SK-N-SH (cell line): ENCODE data around the gene SEPTIN11. TPM values are rescaled to one million over a fixed set of nuclear protein-coding genes. Genes with fewer than 3 reads are reported as not detected.

ENCODE experiments used
- CTCF ChIA-PET: fragments of 300-600, 350-600 bp; formaldehyde crosslinking; extraction: SDS; loops from one replicate; lab custom pipeline; 2021; lab: Yijun Ruan, JAX
- POLR2A ChIA-PET: fragments of 350-600 bp; sonication (Branson Sonifier 250); formaldehyde crosslinking; extraction: SDS; loops from one replicate; lab custom pipeline; 2020; ENCODE audit warnings: antibody characterized with exemption, inconsistent platforms; lab: Yijun Ruan, JAX
- DNase-seq: peaks from one replicate; pipeline ENCODE4 v3.0.0; 2012
- H2AFZ ChIP-seq: fragments of 200-600 bp; sonication (generic); 2 replicates; pipeline ENCODE4 v1.8.1; 2016; ENCODE audit warnings: antibody characterized with exemption, mild to moderate bottlenecking, low read depth
- H3F3A ChIP-seq: fragments of 200-600 bp; sonication (generic); replicated peaks from 2 replicates; pipeline ENCODE3; 2016; ENCODE audit warnings: antibody characterized with exemption, mild to moderate bottlenecking; ENCODE audit not compliant: insufficient read depth
- H3K27ac ChIP-seq, 2 experiments: fragments of 200-500 bp in 1 of 2; fragments of 200-600 bp in 1 of 2; sonication (Bioruptor generic) in 1 of 2; sonication (generic), shearing (Covaris generic) in 1 of 2; 2 replicates each; pipeline versions ENCODE4 v1.5.1 to v1.6.1; 2014 to 2016; ENCODE audit warnings: low read depth in 2 of 2, inconsistent platforms in 1 of 2, low read length in 1 of 2, mild to moderate bottlenecking in 1 of 2, mixed read lengths in 1 of 2
- H3K27me3 ChIP-seq: fragments of 200-600 bp; sonication (generic), shearing (Covaris generic); 2 replicates; pipeline ENCODE4 v1.6.1; 2016; ENCODE audit warnings: mixed run types; ENCODE audit not compliant: insufficient read depth
- H3K36me3 ChIP-seq, 2 experiments: fragments of 200-500 bp in 1 of 2; fragments of 200-600 bp in 1 of 2; sonication (Bioruptor generic) in 1 of 2; sonication (generic) in 1 of 2; replicated peaks in 1 of 2; 2 replicates each; pipeline versions ENCODE3 to v1.5.1; 2014 to 2016; ENCODE audit warnings: low read length in 1 of 2, mild to moderate bottlenecking in 1 of 2; ENCODE audit not compliant: insufficient read depth in 2 of 2, control insufficient read depth in 1 of 2
- H3K4me1 ChIP-seq, 2 experiments: fragments of 200-500 bp in 1 of 2; fragments of 200-600 bp in 1 of 2; sonication (Bioruptor generic) in 1 of 2; sonication (generic), shearing (Covaris generic) in 1 of 2; 2 replicates each; pipeline versions ENCODE4 v1.5.1 to v1.6.1; 2014 to 2016; ENCODE audit warnings: low read depth in 1 of 2, low read length in 1 of 2, mixed run types in 1 of 2; ENCODE audit not compliant: insufficient read depth in 2 of 2, control insufficient read depth in 1 of 2
- H3K4me2 ChIP-seq: fragments of 200-600 bp; sonication (generic), shearing (Covaris generic); 2 replicates; pipeline ENCODE4 v1.6.1; 2017; ENCODE audit warnings: mixed run types
- H3K4me3 ChIP-seq, 2 experiments: fragments of 200-500 bp in 1 of 2; fragments of 200-600 bp in 1 of 2; sonication (Bioruptor generic) in 1 of 2; sonication (generic), shearing (Covaris generic) in 1 of 2; 2 replicates each; pipeline versions ENCODE4 v1.5.1 to v1.8.1; 2014 to 2016; ENCODE audit warnings: low read depth in 2 of 2, inconsistent platforms in 1 of 2, low read length in 1 of 2, mild to moderate bottlenecking in 1 of 2, mixed read lengths in 1 of 2, moderate library complexity in 1 of 2
- H3K79me2 ChIP-seq: fragments of 200-600 bp; sonication (generic); 2 replicates; pipeline ENCODE4 v1.8.1; 2017; ENCODE audit warnings: mild to moderate bottlenecking; ENCODE audit not compliant: insufficient read depth
- H3K9ac ChIP-seq: fragments of 200-600 bp; sonication (generic); 2 replicates; pipeline ENCODE4 v1.6.1; 2017; ENCODE audit warnings: mixed run types
- H3K9me2 ChIP-seq: fragments of 200-600 bp; sonication (generic); 2 replicates; pipeline ENCODE4 v1.6.1; 2017; ENCODE audit warnings: mixed run types
- H3K9me3 ChIP-seq: fragments of 200-600 bp; sonication (generic); 2 replicates; pipeline ENCODE4 v1.6.1; 2017; ENCODE audit warnings: mixed run types, mild to moderate bottlenecking, moderate library complexity
- H4K20me1 ChIP-seq: fragments of 200-600 bp; sonication (generic); 2 replicates; pipeline ENCODE4 v1.6.1; 2017; ENCODE audit warnings: mild to moderate bottlenecking, mixed run types; ENCODE audit not compliant: insufficient read depth
- CHD2 ChIP-seq: fragments of 150-350 bp; IDR thresholded peaks from 2 replicates; pipeline ENCODE4 v1.6.1; 2018; ENCODE audit warnings: low read length; ENCODE audit not compliant: partially characterized antibody
- EZH2phosphoT487 ChIP-seq: fragments of 200-600 bp; sonication (generic); IDR thresholded peaks from 2 replicates; pipeline ENCODE4 v1.6.1; 2017; ENCODE audit warnings: low read depth, mixed run types, mild to moderate bottlenecking, antibody characterized with exemption, moderate library complexity, borderline replicate concordance
- FOXJ3 ChIP-seq: sonication (generic); formaldehyde crosslinking; IDR thresholded peaks from 2 replicates; pipeline ENCODE4 v1.5.1; 2020; ENCODE audit warnings: mild to moderate bottlenecking, missing genetic modification reagents
- FOXM1 ChIP-seq: IDR thresholded peaks from 2 replicates; pipeline ENCODE4 v1.4.0; 2012; ENCODE audit warnings: low read depth, mild to moderate bottlenecking
- IRF3 ChIP-seq: fragments of 150-350 bp; IDR thresholded peaks from 2 replicates; pipeline ENCODE4 v1.6.1; 2016; ENCODE audit warnings: mild to moderate bottlenecking, low read depth, low read length
- MEF2A ChIP-seq: IDR thresholded peaks from 2 replicates; pipeline ENCODE4 v1.4.0; 2012; ENCODE audit warnings: low read depth, borderline replicate concordance
- MXI1 ChIP-seq: IDR thresholded peaks from 2 replicates; pipeline ENCODE4 v1.6.1; 2012; ENCODE audit warnings: mild to moderate bottlenecking, low read depth, low read length, improper control_type of control experiment
- NRF1 ChIP-seq: IDR thresholded peaks from 2 replicates; pipeline ENCODE4 v1.6.1; 2012; ENCODE audit warnings: low read depth, mild to moderate bottlenecking, low read length
- POLR2AphosphoS5 ChIP-seq: IDR thresholded peaks from 2 replicates; pipeline ENCODE4 v1.6.1; 2012; ENCODE audit warnings: low read depth, low read length
- RAD21 ChIP-seq: IDR thresholded peaks from 2 replicates; pipeline ENCODE4 v1.6.1; 2012; ENCODE audit warnings: mild to moderate bottlenecking, low read length
- TCF12 ChIP-seq: IDR thresholded peaks from 2 replicates; pipeline ENCODE4 v1.4.0; 2012
- WGBS: methylation state at CpG from one replicate; pipeline ENCODE4 v1.1.6; 2017; ENCODE audit warnings: low lambda C conversion rate; 5-methylcytosine and 5-hydroxymethylcytosine counted together
- polyA plus RNA-seq, 3 experiments: library from polyadenylated mRNA; depleted of rRNA; stranded (reverse); fragments of >200 nt; gene quantifications; 2 replicates each; pipeline ENCODE4 v1.2.3, GENCODE V29; 2012
- TF ChIP-seq, protein P1 (sequence below): fragments of 200-600 bp; sonication (generic); IDR thresholded peaks from 2 replicates; pipeline ENCODE4 v1.6.1; 2017; ENCODE audit warnings: antibody characterized with exemption, mild to moderate bottlenecking, moderate library complexity
- TF ChIP-seq, protein P2 (sequence below): IDR thresholded peaks from 2 replicates; pipeline ENCODE4 v1.4.0; 2012; ENCODE audit warnings: low read depth, borderline replicate concordance
- TF ChIP-seq, protein P3 (sequence below): IDR thresholded peaks from 2 replicates; pipeline ENCODE4; 2012

The SEPTIN11 gene
- polyA plus RNA-seq, 1 of the 3 experiments (the other 2 are of a cell fraction), result 47.4 TPM

- no peak overlapping the region for H2AFZ ChIP-seq
- ChIA-PET POLR2A (no interaction called here), CTCF (no interaction called here)
- no peaks in the 10 kb centered on the region for H3K9me2 ChIP-seq
- TF ChIP-seq, protein P1, sequence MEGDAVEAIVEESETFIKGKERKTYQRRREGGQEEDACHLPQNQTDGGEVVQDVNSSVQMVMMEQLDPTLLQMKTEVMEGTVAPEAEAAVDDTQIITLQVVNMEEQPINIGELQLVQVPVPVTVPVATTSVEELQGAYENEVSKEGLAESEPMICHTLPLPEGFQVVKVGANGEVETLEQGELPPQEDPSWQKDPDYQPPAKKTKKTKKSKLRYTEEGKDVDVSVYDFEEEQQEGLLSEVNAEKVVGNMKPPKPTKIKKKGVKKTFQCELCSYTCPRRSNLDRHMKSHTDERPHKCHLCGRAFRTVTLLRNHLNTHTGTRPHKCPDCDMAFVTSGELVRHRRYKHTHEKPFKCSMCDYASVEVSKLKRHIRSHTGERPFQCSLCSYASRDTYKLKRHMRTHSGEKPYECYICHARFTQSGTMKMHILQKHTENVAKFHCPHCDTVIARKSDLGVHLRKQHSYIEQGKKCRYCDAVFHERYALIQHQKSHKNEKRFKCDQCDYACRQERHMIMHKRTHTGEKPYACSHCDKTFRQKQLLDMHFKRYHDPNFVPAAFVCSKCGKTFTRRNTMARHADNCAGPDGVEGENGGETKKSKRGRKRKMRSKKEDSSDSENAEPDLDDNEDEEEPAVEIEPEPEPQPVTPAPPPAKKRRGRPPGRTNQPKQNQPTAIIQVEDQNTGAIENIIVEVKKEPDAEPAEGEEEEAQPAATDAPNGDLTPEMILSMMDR, result no peak
- TF ChIP-seq IRF3, result no peak
- TF ChIP-seq MXI1, result no peak
- no peak for TF ChIP-seq FOXJ3 (CRISPR knock-in tag)
- TF ChIP-seq EZH2phosphoT487, result no peak
- no peak for TF ChIP-seq FOXM1
- TF ChIP-seq, protein P2, sequence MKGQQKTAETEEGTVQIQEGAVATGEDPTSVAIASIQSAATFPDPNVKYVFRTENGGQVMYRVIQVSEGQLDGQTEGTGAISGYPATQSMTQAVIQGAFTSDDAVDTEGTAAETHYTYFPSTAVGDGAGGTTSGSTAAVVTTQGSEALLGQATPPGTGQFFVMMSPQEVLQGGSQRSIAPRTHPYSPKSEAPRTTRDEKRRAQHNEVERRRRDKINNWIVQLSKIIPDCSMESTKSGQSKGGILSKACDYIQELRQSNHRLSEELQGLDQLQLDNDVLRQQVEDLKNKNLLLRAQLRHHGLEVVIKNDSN, result no peak
- no peak for TF ChIP-seq TCF12
- no peak for TF ChIP-seq NRF1
- no peak for TF ChIP-seq MEF2A
- TF ChIP-seq CHD2, result no peak
- TF ChIP-seq RAD21, result no peak
- TF ChIP-seq, protein P3, sequence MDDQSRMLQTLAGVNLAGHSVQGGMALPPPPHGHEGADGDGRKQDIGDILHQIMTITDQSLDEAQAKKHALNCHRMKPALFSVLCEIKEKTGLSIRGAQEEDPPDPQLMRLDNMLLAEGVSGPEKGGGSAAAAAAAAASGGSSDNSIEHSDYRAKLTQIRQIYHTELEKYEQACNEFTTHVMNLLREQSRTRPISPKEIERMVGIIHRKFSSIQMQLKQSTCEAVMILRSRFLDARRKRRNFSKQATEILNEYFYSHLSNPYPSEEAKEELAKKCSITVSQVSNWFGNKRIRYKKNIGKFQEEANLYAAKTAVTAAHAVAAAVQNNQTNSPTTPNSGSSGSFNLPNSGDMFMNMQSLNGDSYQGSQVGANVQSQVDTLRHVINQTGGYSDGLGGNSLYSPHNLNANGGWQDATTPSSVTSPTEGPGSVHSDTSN, result no peak
- no peak for TF ChIP-seq POLR2AphosphoS5
- peaks cover 91% of the 10 kb centered on the region for H4K20me1 ChIP-seq
- peaks cover 10 to 17% of the 10 kb centered on the region in 2 experiments for H3K36me3 ChIP-seq
- H3K4me2 ChIP-seq, result no peak overlapping the region
- peaks cover 98% of the 10 kb centered on the region for H3K79me2 ChIP-seq
- DNase-seq, result no peak
- H3K27me3 ChIP-seq, result no peaks in the 10 kb centered on the region
- H3K9ac ChIP-seq, result no peak overlapping the region
- H3K9me3 ChIP-seq, result no peaks in the 10 kb centered on the region
- no peaks in the 10 kb centered on the region; a peak in 3 of 4 replicates for H3K4me1 ChIP-seq
- WGBS, result 72% methylated on average over 3 of the region's 3 CpGs
- H3K27ac ChIP-seq, result no peak overlapping the region
- peaks cover 5% of the 10 kb centered on the region for H3F3A ChIP-seq
- H3K4me3 ChIP-seq, result no peak overlapping the region
These were observed 19.9 kb downstream of the SEPTIN11 start for GRCh38 chr4:76969495-76969894.
